Measurements from ENCODE around the gene MMP24.
"Not testable (repeated sequence)": the region's sequence is repeated elsewhere in the genome, so short reads cannot be mapped to it uniquely, and the experiment has no call there.

The MMP24 gene

DNA sequence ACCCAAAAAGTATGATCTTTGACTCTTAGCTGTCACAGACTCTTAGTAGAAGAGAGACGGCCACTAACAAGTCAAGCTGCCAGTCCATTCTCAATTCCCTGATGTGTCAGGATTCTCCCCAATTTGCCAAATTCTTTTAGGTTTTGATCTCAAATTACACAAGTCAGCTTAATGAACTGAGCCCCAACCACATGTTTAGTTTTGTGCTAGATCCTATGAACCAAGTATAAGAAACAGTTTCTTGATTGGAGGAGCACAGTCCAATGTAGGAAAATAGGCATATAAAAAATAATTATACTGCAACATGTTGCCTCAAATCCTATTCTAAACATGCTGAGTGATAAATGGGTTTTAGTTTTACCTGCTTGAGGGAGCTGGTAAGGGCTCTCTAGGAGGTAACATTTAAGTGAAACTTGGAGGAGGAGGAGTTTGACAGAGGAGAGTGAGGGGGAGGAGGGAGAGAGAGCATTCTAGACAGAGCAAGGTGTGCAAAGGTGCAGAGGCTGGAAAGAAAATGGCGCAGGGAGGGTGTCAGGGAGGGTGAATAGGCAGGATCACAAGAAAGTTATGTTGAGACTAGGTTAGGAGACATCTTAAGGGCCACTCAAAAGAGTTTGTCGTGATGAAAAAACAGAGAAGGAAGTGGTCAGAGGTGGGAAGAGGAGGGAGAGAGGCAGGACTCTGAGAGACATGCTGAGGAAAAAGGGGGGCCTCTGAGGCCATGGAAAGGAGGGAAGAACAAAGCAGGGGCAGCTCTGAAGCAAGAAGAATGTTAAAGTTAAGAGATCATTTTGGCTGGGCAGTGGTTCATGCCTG is 88.5 kb downstream of the MMP24 start:
- DNase-seq, result no peak

DNA sequence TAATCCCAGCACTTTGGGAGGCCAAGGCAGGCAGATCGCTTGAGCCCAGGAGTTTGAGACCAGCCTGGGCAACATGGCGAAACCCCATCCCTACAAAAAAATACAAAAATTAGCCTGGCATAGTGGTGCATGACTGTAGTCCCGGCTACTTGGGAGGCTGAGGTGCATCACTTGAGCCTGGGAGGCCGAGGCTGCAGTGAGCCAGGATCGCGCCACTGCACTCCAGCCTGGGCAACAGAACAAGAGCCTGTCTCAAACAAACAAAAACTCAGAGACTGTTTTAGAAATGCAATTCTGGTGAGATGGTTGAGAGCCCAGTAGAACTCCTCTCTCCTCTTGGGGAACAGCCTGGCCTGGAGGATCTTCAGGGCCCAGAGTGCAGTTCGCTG is 89.1 kb downstream of the MMP24 start:
- DNase-seq, result not testable (repeated sequence)

- DNase-seq, result no peak
Observed at GRCh38 chr20:35316086-35316485, 89.6 kb downstream of the MMP24 start.

DNA sequence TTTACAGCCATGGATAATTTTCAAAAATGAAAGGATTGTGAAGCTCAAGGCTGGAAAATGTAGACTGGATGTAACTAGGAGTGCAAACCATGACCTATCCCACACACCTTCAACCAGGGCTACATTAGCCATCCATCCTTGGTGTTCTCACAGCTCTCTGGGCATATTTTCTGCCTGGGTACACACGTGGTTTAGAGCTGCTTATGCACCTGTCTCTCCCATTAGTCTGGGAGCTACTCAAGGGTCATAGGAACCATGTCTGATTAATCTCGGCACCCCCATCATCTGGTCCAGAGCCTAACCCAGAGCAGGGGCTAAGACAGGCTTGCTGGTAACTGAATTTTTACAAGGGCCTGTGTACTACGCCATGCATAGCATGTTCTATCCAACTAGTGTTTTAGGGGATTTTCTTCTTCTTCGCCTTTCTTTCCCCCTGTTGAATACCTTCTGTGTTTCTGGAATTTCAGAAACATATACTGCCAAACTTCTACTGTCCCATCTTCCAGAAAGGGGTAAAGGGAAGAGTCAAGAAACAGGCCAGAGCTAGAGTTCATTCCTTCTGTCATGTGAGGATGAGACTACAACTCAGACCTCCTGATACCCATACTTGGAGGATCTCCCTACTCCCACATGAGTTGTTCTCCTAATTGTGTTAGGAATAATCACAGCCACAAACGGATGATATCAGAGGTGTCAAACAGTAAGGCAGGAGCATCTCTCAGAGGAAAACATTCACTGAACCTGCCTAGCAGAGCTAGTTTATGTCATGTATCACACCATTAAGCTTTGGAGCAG is 91.1 kb downstream of the MMP24 start:
- no peak for DNase-seq

GRCh38 chr20:35318502-35319157 is 92.1 kb downstream of the MMP24 start:
- DNase-seq, result no peak

- DNase-seq, result no peak
Observed at GRCh38 chr20:35319192-35319870, 92.8 kb downstream of the MMP24 start.

DNA sequence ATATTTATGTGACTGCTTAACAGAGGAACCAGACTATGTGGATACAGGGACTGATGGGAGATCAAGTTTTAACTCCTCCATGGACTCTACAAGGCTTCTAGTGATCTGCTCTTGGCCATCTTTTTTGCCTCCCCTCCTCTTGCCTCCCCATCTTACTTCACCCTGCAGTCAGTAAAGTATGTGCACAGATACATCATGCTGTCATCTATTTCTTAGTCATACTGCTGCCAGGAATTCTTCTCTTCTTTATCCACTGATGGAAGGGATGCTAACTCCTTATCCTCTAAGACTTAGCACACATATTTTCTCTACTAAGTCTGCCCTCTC is 93.3 kb downstream of the MMP24 start:
- no peak for DNase-seq

GRCh38 chr20:35320396-35321126 is 94.1 kb downstream of the MMP24 start:
- no peak for DNase-seq

DNA sequence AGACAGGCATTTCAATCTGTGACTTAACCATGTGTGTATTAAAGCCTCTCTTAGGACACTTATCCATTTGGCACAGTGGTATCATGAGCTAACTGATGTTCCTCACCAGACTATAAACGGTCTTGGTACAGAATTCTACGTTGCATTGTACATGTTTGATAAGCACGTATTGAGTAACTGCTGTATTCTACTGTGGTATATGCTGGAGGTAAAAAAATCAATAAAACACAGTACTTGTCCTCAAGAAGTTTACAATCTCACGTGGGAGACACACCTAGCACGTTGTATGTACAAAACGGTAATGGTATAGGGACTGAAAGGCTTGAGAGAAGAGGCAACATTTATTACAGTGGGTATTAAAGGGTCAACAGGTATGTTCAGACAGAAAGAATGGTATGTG is 98.9 kb downstream of the MMP24 start:
- DNase-seq, result no peak

GRCh38 chr20:35326021-35326739 is 99.7 kb downstream of the MMP24 start:
- no peak for DNase-seq

Measured in CD4-positive, alpha-beta T cell treated with Interleukin-4 for 1 hour (primary cell).